ENCODE data around the gene SGK2.

DNA sequence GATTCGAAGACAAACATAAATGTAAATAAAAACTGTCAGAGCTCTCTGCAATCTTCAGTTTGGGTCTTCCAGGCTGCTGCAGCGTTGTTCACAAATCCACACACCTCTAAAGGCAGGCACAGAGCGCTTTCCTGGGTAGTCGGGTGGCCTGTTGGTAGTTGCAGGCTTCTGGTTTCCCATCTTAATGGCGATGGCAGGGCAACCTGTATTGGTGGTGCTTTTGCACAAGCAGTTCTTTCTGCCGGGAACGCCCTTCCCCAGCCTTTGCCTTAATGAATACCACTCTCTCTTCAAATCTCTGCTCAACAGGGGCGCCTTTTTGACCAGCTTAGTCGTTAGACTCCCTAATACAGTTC lies 31.2 kb downstream of the SGK2 start:
- TF ChIP-seq EZH2 (IDR thresholded peaks at IDR 0.05; ENCODE audit: insufficient read depth, poor library complexity, severe bottlenecking): no peak
- TF ChIP-seq EZH2phosphoT487 (IDR thresholded peaks at IDR 0.05; ENCODE audit: insufficient read depth, low read depth): no peak

All from GM23248 (cell line).